ENCODE data around the gene PPP1R12A.

The PPP1R12A gene

GRCh38 chr12:79766705-79767464 lies 168.0 kb downstream of the PPP1R12A start:
- H3K4me3 ChIP-seq (ENCODE audit: low read depth, low read length): no peak overlapping the region
- H3K9me3 ChIP-seq (ENCODE audit: control insufficient read depth, insufficient read depth, low read depth, low read length): no peaks in the 10 kb centered on the region
- POLR2A ChIA-PET: no interaction called here
- no peak for TF ChIP-seq HIC1 (tag by site-specific recombination; IDR thresholded peaks at IDR 0.05)
- TF ChIP-seq ZNF843 (tag by site-specific recombination; IDR thresholded peaks at IDR 0.05): no peak
- no peak for TF ChIP-seq ZNF175 (tag by site-specific recombination; IDR thresholded peaks at IDR 0.05)
- TF ChIP-seq MZF1 (tag by site-specific recombination; IDR thresholded peaks at IDR 0.05; ENCODE audit: borderline replicate concordance): no peak
- no peak for TF ChIP-seq ZNF19 (tag by site-specific recombination; IDR thresholded peaks at IDR 0.05; ENCODE audit: low read depth)
- TF ChIP-seq ZNF248 (tag by site-specific recombination; IDR thresholded peaks at IDR 0.05): no peak
- no peak for TF ChIP-seq ZNF830 (tag by site-specific recombination; IDR thresholded peaks at IDR 0.05; ENCODE audit: low read depth)
- no peak for TF ChIP-seq ZSCAN4 (tag by site-specific recombination; IDR thresholded peaks at IDR 0.05)
- TF ChIP-seq PRDM2 (tag by site-specific recombination; IDR thresholded peaks at IDR 0.05; ENCODE audit: borderline replicate concordance): no peak
- no peak for TF ChIP-seq ZNF660 (tag by site-specific recombination; IDR thresholded peaks at IDR 0.05)
- no peak for TF ChIP-seq ZNF585B (tag by site-specific recombination; IDR thresholded peaks at IDR 0.05)
- H3K4me1 ChIP-seq (ENCODE audit: control insufficient read depth, insufficient read depth, low read length): no peaks in the 10 kb centered on the region
- no peaks in the 10 kb centered on the region for H3K36me3 ChIP-seq (ENCODE audit: control insufficient read depth in 2 of 2, insufficient read depth in 1 of 2, low read length in 2 of 2)
- CTCF ChIA-PET: interaction anchor here (0.7 to 1.1 kb wide), 3 partner anchors 216 to 429 kb away, joined by 3 to 5 read pairs (median 3); no protein-coding TSS in a partner anchor
- no peak overlapping the region for H3K27ac ChIP-seq (ENCODE audit: extremely low read depth, low read depth, low read length)

- Histone ChIP-seq H3K36me3 (ENCODE audit: control insufficient read depth in 2 of 2, insufficient read depth in 1 of 2, low read length in 2 of 2) (no peaks in the 10 kb centered on the region), H3K4me1 (ENCODE audit: control insufficient read depth, insufficient read depth, low read length) (no peaks in the 10 kb centered on the region), H3K9me3 (ENCODE audit: control insufficient read depth, insufficient read depth, low read depth, low read length) (no peaks in the 10 kb centered on the region), H3K27ac (ENCODE audit: extremely low read depth, low read depth, low read length) (no peak overlapping the region), H3K4me3 (ENCODE audit: low read depth, low read length) (no peak overlapping the region)
- CTCF ChIA-PET: interaction anchor here (0.7 to 0.8 kb wide), 2 partner anchors 17 to 728 kb away, joined by 3 to 4 read pairs; no protein-coding TSS in a partner anchor
- POLR2A ChIA-PET: no interaction called here
- no peak for TF ChIP-seq ZNF580 (tag by site-specific recombination; IDR thresholded peaks at IDR 0.05)
- TF ChIP-seq GLIS1 (tag by site-specific recombination; IDR thresholded peaks at IDR 0.05): no peak
Measured at GRCh38 chr12:79765157-79765556, 169.7 kb downstream of the PPP1R12A start.
